ENCODE measurements around the gene MRPL52.

Gene MRPL52

DNA sequence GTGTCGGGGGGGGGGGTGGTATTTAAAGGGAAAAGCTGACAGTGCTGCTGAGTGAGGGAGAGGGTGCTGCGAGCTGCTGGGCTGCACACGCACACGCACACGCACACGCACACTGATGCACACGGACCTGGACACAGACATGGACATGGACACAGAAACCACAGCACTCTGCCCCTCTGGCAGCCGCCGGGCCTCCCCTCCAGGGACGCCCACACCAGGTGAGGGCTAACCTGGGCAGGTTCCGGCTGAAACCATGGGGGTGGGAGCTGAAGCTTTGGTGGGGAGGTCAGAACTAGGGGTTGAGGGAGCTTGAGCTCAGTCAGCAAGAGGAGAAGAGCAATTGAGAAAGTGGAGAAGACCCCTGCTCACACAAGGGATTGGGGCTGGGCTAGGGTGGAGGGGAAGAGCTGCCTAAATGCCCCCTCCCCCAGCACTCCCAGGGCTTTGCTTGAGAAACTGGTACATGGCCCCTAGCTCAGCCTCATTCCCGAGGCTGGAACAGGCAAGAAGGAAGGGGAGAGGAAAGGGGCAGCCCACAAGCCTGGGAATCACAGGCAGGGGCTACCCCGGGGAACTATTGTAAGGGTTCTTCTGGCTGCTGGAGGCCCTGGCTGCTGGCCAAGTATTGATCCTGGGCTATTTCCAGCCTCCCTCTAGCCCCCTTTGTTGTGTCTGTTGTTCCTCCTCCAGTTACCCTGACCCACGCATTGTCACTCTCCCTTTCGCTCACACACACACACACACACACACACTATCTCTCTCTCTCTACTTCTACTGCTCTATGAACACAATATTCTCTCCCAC is 53.7 kb downstream of the MRPL52 start, which contains the start of gene REM2:
Gene REM2, plus strand, starts transcription at position 50 of the 804 bp plus-strand sequence. Its CDS starts 66 bp downstream, at position 116.
- DNase-seq: no peak

DNA sequence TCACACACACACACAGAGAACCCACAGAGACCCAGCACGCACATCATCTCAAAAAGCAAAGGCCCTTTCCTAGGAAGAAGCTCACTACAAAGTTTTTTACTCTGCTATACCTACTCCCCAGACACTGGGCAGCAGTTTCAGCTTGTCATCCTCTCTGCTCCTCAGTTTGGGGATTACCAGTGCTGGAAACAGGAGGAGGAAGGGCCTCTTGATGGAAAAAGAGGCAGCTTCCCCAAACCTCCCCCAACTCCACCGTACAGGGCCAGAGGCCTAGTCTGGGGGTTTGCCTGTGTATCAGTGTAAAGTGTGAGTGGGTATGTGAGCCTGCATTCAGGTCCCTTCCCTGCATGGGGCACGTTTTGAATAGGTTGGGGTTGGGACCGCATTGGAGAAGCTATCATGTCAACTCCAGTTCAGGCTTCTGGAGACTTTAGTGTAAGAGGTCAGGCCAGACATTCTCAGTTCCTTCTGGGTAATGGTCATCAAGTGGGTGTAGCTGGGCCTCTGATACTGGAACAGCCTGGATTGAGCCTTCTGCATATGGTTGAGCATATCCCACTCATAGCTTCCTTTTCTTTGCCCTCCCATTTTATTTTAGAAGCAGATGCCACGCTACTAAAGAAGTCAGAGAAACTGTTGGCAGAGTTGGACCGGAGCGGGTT is 54.5 kb downstream of the MRPL52 start:
- no peak for DNase-seq
